SK-N-MC (cell line): ENCODE results near the gene TRUB1.

Experiments used
- EZH2 ChIP-seq: fragments of 200-600 bp; sonication (generic); IDR thresholded peaks from one replicate; pipeline ENCODE4 v1.6.1; 2017; ENCODE audit warnings: antibody characterized with exemption
- FOXP2 ChIP-seq: optimal IDR thresholded peaks from 2 replicates; pipeline ENCODE3; 2011; ENCODE audit warnings: mild to moderate bottlenecking, moderate library complexity; ENCODE audit not compliant: insufficient read depth; ENCODE audit errors: extremely low read length, control extremely low read depth
- POLR2AphosphoS5 ChIP-seq: IDR thresholded peaks from 2 replicates; pipeline ENCODE4 v1.6.1; 2012; ENCODE audit warnings: mild to moderate bottlenecking, low read depth, low read length, borderline replicate concordance

DNA sequence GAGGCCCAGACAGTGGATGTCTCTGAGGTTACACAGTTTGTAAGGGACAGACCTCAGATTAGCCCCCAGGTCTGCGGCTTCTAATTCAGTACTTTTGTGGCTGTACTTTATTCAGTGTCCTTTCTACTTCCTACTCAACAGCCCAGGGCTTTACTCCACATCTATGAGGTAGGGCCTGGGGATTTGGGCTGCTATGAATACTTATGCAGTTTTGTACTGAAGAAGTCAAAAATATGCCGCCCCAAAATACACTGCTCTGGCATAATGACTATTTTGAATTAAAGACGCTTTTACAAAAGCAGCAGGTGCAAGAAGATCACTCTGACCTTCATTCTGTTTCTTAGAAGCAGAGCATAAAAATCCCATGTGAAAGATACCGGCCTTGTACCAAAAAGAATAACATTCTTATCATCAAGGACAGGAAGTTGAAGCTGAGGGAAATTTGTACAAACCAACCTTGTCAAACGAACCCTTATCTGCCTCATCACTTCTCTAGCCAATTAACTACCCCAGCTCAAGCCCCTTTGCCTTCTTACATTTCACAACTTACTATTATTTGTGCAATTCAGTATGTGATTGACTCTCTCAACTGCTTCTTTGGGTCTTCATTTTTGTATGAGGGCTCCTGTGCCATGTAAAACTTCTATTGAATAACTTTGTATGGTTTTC is 26.1 kb upstream of the TRUB1 start:
- TF ChIP-seq EZH2, result no peak
- no peak for TF ChIP-seq POLR2AphosphoS5
- TF ChIP-seq FOXP2, result no peak
